Left lung (tissue), 10 donors: Measurements from ENCODE around the gene CNOT4. TPM values are rescaled to one million over a fixed set of nuclear protein-coding genes. Genes with fewer than 3 reads are reported as not detected.

ENCODE experiments used
- ATAC-seq: fragments of 200-7000 bp; cut with Tn5 transposase; one replicate; pipeline ENCODE4 v1.9.1; 2020; ENCODE audit warnings: moderate library complexity
- DNase-seq, 4 donors: peaks; one replicate each; pipeline ENCODE4 v3.0.0-alpha.2; 2013 to 2020
- H3K27ac ChIP-seq, 2 donors: fragments of 200-600 bp; sonication (generic) in 1 of 2; one replicate each; pipeline versions ENCODE4 v1.5.0 to v1.8.0; 2020 to 2021
- H3K27me3 ChIP-seq, 2 donors: fragments of 200-600 bp; sonication (generic) in 1 of 2; one replicate each; pipeline versions ENCODE4 v1.5.0 to v1.8.0; 2020 to 2021
- H3K36me3 ChIP-seq, 2 donors: fragments of 200-600 bp; sonication (generic) in 1 of 2; one replicate each; pipeline versions ENCODE4 v1.5.0 to v1.8.0; 2020 to 2021
- H3K4me1 ChIP-seq, 2 donors: fragments of 200-600 bp; one replicate each; pipeline ENCODE4 v1.8.0; 2021
- H3K4me3 ChIP-seq, 2 donors: fragments of 200-600 bp; sonication (generic) in 1 of 2; one replicate each; pipeline versions ENCODE4 v1.5.0 to v1.8.0; 2020 to 2021; ENCODE audit warnings: mild to moderate bottlenecking in 1 of 2
- H3K9me3 ChIP-seq, 2 donors: fragments of 200-600 bp; sonication (generic) in 1 of 2; one replicate each; pipeline versions ENCODE4 v1.5.0 to v1.8.0; 2020 to 2021
- CTCF ChIP-seq, 2 donors: fragments of 200-600 bp; sonication (generic) in 1 of 2; IDR thresholded peaks; one replicate each; pipeline versions ENCODE4 v1.5.0 to v1.8.0; 2021; ENCODE audit warnings: antibody characterized with exemption in 2 of 2
- intact Hi-C, 2 donors: fragments of 100-400 bp; cut with DNase I; formaldehyde crosslinking; loops; one replicate each; pipeline versions ENCODE4 v1.11.2 to v1.14.2; 2022
- polyA plus RNA-seq, 6 donors: library from polyadenylated mRNA; unstranded; fragments of 120-200 nt; gene quantifications; one replicate each; pipeline ENCODE4 v1.2.1, GENCODE V29; 2013; ENCODE audit not compliant: insufficient read length in 6 of 6
- total RNA-seq, 2 donors: library from RNA; stranded (reverse); fragmentation: NEBNext Ultra II Directional; extraction: Animal tissue kit (Norgen Biotek cat#: 25700); gene quantifications; one replicate each; pipeline ENCODE4 v1.2.1, GENCODE V29; 2021
- donor health status: DM: no; HTN: yes; CAD: no.
- donor health status: DM: no; HTN: no; CAD: no.

The CNOT4 gene
- total and polyA plus RNA-seq, 8 donors: 21.6 to 35.4 (median 33.6) TPM

- Histone ChIP-seq H3K4me3 (peak within 1 kb of the TSS; percentile 57 to 75), H3K27me3 (no peaks in the 10 kb centered on the region), H3K4me1 (peaks cover 6 to 21% of the 10 kb centered on the region in 2 donors), H3K27ac (peak within 1 kb of the TSS; percentile 89 to 90), H3K9me3 (no peaks in the 10 kb centered on the region), H3K36me3 (no peaks in the 10 kb centered on the region)
- DNase-seq (peak; percentile 79 to 94 (median 86)), ATAC-seq (peak; percentile 96)
- no peak for TF ChIP-seq CTCF (IDR thresholded peaks at IDR 0.05)
- intact Hi-C loops: no loop called here
Observed at GRCh38 chr7:135557455-135558336, 47.8 kb upstream of the CNOT4 start, which contains the start of gene NUP205. Gene NUP205 (plus strand): TSS chr7:135557917. CDS start chr7:135557945, 28 bp downstream.

DNA sequence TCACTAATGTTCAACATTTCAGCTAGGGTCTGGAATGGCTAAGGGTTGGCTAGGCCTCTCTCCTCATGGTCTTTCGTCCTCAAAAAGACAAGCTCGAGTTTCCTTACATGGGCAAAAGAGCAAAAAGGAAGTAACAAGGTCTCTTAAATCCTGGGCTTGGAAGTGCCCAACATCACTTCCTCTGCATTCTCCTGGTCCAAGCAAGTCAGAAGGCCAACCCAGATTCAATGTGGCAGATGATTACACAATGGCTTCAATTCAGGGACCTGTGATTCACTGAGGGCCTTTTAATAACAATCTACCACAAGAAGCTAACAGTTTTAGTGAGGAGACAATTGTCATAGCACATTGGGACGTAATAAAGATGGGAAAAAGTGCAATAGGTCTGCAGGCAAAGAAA is 43.4 kb upstream of the CNOT4 start:
- ATAC-seq (no peak), DNase-seq (no peak)
- Histone ChIP-seq H3K9me3 (no peaks in the 10 kb centered on the region), H3K4me1 (no peaks in the 10 kb centered on the region), H3K27ac (no peak overlapping the region), H3K4me3 (no peak overlapping the region), H3K27me3 (no peaks in the 10 kb centered on the region), H3K36me3 (no peaks in the 10 kb centered on the region)
- intact Hi-C loops: no loop called here
- no peak for TF ChIP-seq CTCF (IDR thresholded peaks at IDR 0.05)

- H3K36me3 ChIP-seq: no peaks in the 10 kb centered on the region
- no peaks in the 10 kb centered on the region for H3K4me1 ChIP-seq
- no peak for TF ChIP-seq CTCF (IDR thresholded peaks at IDR 0.05)
- H3K27me3 ChIP-seq: no peaks in the 10 kb centered on the region
- H3K9me3 ChIP-seq: no peaks in the 10 kb centered on the region
- ATAC-seq (no peak), DNase-seq (no peak)
- H3K4me3 ChIP-seq: no peak overlapping the region
- no peak overlapping the region for H3K27ac ChIP-seq
- intact Hi-C loops: no loop called here
Observed at GRCh38 chr7:135552148-135552547, 42.2 kb upstream of the CNOT4 start.

GRCh38 chr7:135550196-135550595 is 40.3 kb upstream of the CNOT4 start:
- no peak for ATAC-seq
- no peak for TF ChIP-seq CTCF (IDR thresholded peaks at IDR 0.05)
- no peak for DNase-seq
- no peaks in the 10 kb centered on the region for H3K36me3 ChIP-seq
- H3K4me1 ChIP-seq: no peaks in the 10 kb centered on the region
- H3K9me3 ChIP-seq: no peaks in the 10 kb centered on the region
- intact Hi-C loops: no loop called here
- no peak overlapping the region for H3K4me3 ChIP-seq
- no peaks in the 10 kb centered on the region for H3K27me3 ChIP-seq
- H3K27ac ChIP-seq: no peak overlapping the region

DNA sequence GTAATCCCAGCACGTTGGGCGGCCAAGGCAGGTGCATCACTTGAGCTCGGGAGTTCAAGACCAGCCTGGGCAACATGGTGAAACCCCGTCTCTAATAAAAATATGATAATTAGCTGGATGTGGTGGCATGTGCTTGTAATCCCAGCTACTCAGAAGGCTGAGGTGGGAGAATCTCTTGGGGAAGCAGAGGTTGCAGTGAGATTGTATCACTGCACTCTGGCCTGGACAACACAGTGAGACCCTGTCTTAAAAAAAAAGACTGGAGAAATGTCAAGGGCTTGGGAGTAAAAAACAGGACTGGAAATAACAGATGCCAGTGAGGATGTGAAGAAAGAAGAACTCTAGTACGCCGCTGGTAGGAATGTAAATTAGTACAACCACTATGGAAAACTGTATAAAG is 31.1 kb upstream of the CNOT4 start:
- no peak for TF ChIP-seq CTCF (IDR thresholded peaks at IDR 0.05)
- intact Hi-C loops: no loop called here
- Histone ChIP-seq H3K9me3 (no peaks in the 10 kb centered on the region), H3K4me1 (peaks cover 0 to 4% of the 10 kb centered on the region in 2 donors), H3K27ac (no peak overlapping the region), H3K4me3 (no peak overlapping the region), H3K27me3 (no peaks in the 10 kb centered on the region), H3K36me3 (no peaks in the 10 kb centered on the region)
- ATAC-seq (no peak), DNase-seq (no peak)
